ENCODE data around the gene PRC1. TPM values are rescaled to one million over a fixed set of nuclear protein-coding genes. Genes with fewer than 3 reads are reported as not detected.
A peak's percentile ranks its signal among the peaks of the same experiment; 100 is the strongest.

Gene PRC1
- total and polyA plus RNA-seq, 2 of the 13 experiments (the other 11 are each of a cell fraction or from before 2014, with no cell fraction given) = 137 to 162 TPM

DNA sequence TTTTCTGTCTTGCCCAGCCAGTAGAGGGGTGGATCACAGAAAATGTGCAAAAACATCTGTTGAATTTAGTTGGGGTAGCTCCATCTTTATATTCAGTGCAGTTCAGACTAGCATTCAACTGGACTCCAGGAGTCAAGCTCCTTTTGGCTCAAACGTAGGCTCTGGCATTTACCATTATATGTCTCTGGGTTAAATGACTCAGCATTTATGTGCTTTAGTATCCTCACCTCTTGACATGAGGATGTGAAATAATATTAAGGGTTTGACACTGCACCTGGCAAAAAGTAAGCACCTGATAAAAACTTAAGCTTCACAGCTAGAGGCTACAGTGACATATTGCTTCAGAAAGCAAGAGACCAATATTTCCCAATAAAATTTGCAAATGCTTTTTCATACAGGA is 14.8 kb downstream of the PRC1 start:
- Histone ChIP-seq H3K36me3 (replicated peaks in 1 of 2; ENCODE audit: control insufficient read depth in 1 of 2, insufficient read depth in 2 of 2, low read length in 2 of 2) (peaks cover 23 to 85% of the 10 kb centered on the region in 2 experiments), H3K4me1 (ENCODE audit: insufficient read depth, low read length) (no peaks in the 10 kb centered on the region), H3K27ac (ENCODE audit: extremely low read length, insufficient read depth, low read length) (no peak overlapping the region), H3K79me2 (ENCODE audit: insufficient read depth, low read length) (peaks cover 3% of the 10 kb centered on the region), H2AFZ (ENCODE audit: low read length) (no peak overlapping the region), H3K4me3 (replicated peaks in 1 of 3; ENCODE audit: insufficient read depth in 1 of 3, low read depth in 2 of 3, low read length in 3 of 3) (no peak overlapping the region), H3K4me2 (ENCODE audit: low read depth, low read length) (no peak overlapping the region), H3K27me3 (ENCODE audit: control insufficient read depth in 1 of 2, insufficient read depth in 2 of 2, low read length in 2 of 2) (no peaks in the 10 kb centered on the region), H4K20me1 (ENCODE audit: insufficient read depth, low read length) (no peaks in the 10 kb centered on the region), H3K9me3 (ENCODE audit: low read length) (no peaks in the 10 kb centered on the region), H3K9ac (ENCODE audit: insufficient read depth, low read depth, low read length) (no peak overlapping the region)
- BruUV-seq (replicated peaks) = no TSS peak
- FAIRE-seq (no peak), ATAC-seq (no peak), DNase-seq (ENCODE audit: low spot score) (no peak)
- ChIA-PET POLR2A (no interaction called here), CTCF (ENCODE audit: low intra/inter-chr PET ratio, low total read pairs) (no interaction called here)
- in situ Hi-C loops (cut with HindIII; ENCODE audit: extremely low pct_ligation_motif_present, low pct_unique_long_range_greater_than_20kb) (no loop called here), intact Hi-C loops (cut with micrococcal nuclease; ENCODE audit: unreplicated experiment) (no loop called here)
- TF ChIP-seq MAFK (conservative IDR thresholded peaks at IDR 0.05 in 1 of 2, IDR thresholded peaks at IDR 0.05 in 1 of 2; ENCODE audit: low read length in 2 of 2) (peak; percentile 51 to 54; a peak in 3 of 4 replicates), ARID2 (CRISPR knock-in tag; IDR thresholded peaks at IDR 0.05; ENCODE audit: borderline replicate concordance) (no peak), NFE2L2 (IDR thresholded peaks at IDR 0.05; ENCODE audit: low read length) (peak; percentile 85)
- 100% methylated on average over 1 of the region's 1 CpG for WGBS (ENCODE audit: low lambda C conversion rate)

DNA sequence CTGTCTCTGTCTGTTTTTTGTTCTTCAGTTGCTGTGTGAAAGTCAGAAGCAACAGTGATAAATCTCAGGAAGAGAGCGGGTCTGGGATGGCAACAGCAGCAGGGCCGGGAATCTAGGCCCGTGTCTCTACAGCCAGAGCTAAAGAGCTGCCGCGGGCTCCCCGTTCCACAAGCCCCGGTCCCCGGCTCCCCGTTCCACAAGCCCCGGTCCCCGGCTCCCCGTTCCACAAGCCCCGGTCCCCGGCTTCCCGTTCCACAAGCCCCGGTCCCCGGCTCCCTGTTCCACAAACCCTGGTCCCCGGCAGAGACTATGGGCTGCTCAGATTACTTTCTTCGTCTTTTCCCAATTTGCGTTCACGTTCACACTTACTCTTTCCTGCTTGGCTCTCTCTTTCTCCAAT is 20.1 kb downstream of the PRC1 start:
- Histone ChIP-seq H3K36me3 (replicated peaks in 1 of 2; ENCODE audit: control insufficient read depth in 1 of 2, insufficient read depth in 2 of 2, low read length in 2 of 2) (peaks cover 23 to 70% of the 10 kb centered on the region in 2 experiments), H3K79me2 (ENCODE audit: insufficient read depth, low read length) (no peaks in the 10 kb centered on the region), H3K9me3 (ENCODE audit: low read length) (no peaks in the 10 kb centered on the region), H3K4me3 (replicated peaks in 1 of 3; ENCODE audit: insufficient read depth in 1 of 3, low read depth in 2 of 3, low read length in 3 of 3) (no peak overlapping the region), H3K27me3 (ENCODE audit: control insufficient read depth in 1 of 2, insufficient read depth in 2 of 2, low read length in 2 of 2) (no peaks in the 10 kb centered on the region), H3K27ac (ENCODE audit: extremely low read length, insufficient read depth, low read length) (no peak overlapping the region), H3K4me1 (ENCODE audit: insufficient read depth, low read length) (no peaks in the 10 kb centered on the region), H3K9ac (ENCODE audit: insufficient read depth, low read depth, low read length) (no peak overlapping the region), H4K20me1 (ENCODE audit: insufficient read depth, low read length) (no peaks in the 10 kb centered on the region), H3K4me2 (ENCODE audit: low read depth, low read length) (no peak overlapping the region), H2AFZ (ENCODE audit: low read length) (no peak overlapping the region)
- in situ Hi-C loops (cut with HindIII; ENCODE audit: extremely low pct_ligation_motif_present, low pct_unique_long_range_greater_than_20kb) (no loop called here), intact Hi-C loops (cut with micrococcal nuclease; ENCODE audit: unreplicated experiment) (no loop called here)
- CTCF ChIA-PET (ENCODE audit: low intra/inter-chr PET ratio, low total read pairs) = no interaction called here
- DNase-seq (ENCODE audit: low spot score) = no peak
- ATAC-seq = no peak
- no TSS peak for BruUV-seq (replicated peaks)
- FAIRE-seq = no peak
- POLR2A ChIA-PET = no interaction called here
- WGBS (ENCODE audit: low lambda C conversion rate) = 96% methylated on average over 21 of the region's 21 CpGs
- TF ChIP-seq MTA1 (CRISPR knock-in tag; IDR thresholded peaks at IDR 0.05; ENCODE audit: borderline replicate concordance) = no peak
- no peak for TF ChIP-seq RAD51 (IDR thresholded peaks at IDR 0.05; ENCODE audit: borderline replicate concordance)
- no peak for TF ChIP-seq RCOR2 (CRISPR knock-in tag; IDR thresholded peaks at IDR 0.05)
- TF ChIP-seq POLR2A (IDR thresholded peaks at IDR 0.05; ENCODE audit: insufficient read depth in 1 of 2, low read depth in 2 of 2, low read length in 2 of 2) = no peak
- no peak for TF ChIP-seq THAP8 (CRISPR knock-in tag; IDR thresholded peaks at IDR 0.05; ENCODE audit: borderline replicate concordance)
- no peak for TF ChIP-seq SMYD3 (CRISPR knock-in tag; IDR thresholded peaks at IDR 0.05)
- no peak for TF ChIP-seq EHMT2 (IDR thresholded peaks at IDR 0.05; ENCODE audit: borderline replicate concordance, low read depth, low read length)
- no peak for TF ChIP-seq ZMYM3 (CRISPR knock-in tag; IDR thresholded peaks at IDR 0.05)
- TF ChIP-seq ZNF382 (CRISPR knock-in tag; IDR thresholded peaks at IDR 0.05; ENCODE audit: borderline replicate concordance) = no peak
- TF ChIP-seq ZNF367 (CRISPR knock-in tag; IDR thresholded peaks at IDR 0.05; ENCODE audit: borderline replicate concordance) = no peak
- TF ChIP-seq, protein P1, sequence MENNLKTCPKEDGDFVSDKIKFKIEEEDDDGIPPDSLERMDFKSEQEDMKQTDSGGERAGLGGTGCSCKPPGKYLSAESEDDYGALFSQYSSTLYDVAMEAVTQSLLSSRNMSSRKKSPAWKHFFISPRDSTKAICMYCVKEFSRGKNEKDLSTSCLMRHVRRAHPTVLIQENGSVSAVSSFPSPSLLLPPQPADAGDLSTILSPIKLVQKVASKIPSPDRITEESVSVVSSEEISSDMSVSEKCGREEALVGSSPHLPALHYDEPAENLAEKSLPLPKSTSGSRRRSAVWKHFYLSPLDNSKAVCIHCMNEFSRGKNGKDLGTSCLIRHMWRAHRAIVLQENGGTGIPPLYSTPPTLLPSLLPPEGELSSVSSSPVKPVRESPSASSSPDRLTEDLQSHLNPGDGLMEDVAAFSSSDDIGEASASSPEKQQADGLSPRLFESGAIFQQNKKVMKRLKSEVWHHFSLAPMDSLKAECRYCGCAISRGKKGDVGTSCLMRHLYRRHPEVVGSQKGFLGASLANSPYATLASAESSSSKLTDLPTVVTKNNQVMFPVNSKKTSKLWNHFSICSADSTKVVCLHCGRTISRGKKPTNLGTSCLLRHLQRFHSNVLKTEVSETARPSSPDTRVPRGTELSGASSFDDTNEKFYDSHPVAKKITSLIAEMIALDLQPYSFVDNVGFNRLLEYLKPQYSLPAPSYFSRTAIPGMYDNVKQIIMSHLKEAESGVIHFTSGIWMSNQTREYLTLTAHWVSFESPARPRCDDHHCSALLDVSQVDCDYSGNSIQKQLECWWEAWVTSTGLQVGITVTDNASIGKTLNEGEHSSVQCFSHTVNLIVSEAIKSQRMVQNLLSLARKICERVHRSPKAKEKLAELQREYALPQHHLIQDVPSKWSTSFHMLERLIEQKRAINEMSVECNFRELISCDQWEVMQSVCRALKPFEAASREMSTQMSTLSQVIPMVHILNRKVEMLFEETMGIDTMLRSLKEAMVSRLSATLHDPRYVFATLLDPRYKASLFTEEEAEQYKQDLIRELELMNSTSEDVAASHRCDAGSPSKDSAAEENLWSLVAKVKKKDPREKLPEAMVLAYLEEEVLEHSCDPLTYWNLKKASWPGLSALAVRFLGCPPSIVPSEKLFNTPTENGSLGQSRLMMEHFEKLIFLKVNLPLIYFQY (CRISPR knock-in tag; IDR thresholded peaks at IDR 0.05; ENCODE audit: borderline replicate concordance) = no peak
- TF ChIP-seq NFRKB (IDR thresholded peaks at IDR 0.05) = no peak
- no peak for TF ChIP-seq HMG20B (CRISPR knock-in tag; conservative IDR thresholded peaks at IDR 0.05)
- TF ChIP-seq YEATS2 (CRISPR knock-in tag; IDR thresholded peaks at IDR 0.05; ENCODE audit: borderline replicate concordance) = no peak
- TF ChIP-seq ZNF850 (CRISPR knock-in tag; conservative IDR thresholded peaks at IDR 0.05) = no peak

Measured in HepG2 (cell line).